ENCODE measurements around the gene FAM184A. TPM values are rescaled to one million over a fixed set of nuclear protein-coding genes. Genes with fewer than 3 reads are reported as not detected.

The FAM184A gene
- total and polyA plus RNA-seq, 10 of the 15 experiments (the other 5 are each of a cell fraction or from before 2014, with no cell fraction given), result 0.15 to 0.23 TPM; not detected in 8

DNA sequence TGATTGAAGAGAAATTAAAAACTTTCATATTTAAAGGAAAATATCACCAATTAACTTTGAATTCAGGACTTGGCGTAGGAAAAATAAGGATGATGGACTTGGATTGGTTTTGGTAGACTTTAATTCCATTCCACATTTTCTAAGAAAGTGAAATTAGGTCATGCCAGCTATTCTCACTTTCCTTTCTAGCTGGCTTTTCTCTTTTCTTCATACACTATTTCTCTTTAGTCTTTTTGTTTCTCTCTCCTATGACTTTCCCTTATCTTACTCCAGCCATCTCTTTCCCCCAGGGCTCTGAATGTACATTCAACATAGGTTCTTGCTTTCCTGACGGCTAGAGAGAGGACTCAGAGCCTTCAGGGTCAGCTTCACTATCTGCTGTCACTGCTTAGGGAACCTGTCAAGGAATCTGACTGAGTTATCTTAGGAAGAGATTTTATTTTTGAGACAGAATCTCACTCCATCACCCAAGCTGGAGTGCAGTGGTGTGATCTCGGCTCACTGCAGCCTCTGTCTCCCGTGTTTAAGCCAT is 82.1 kb downstream of the FAM184A start (continued):
- TF ChIP-seq, protein P1, sequence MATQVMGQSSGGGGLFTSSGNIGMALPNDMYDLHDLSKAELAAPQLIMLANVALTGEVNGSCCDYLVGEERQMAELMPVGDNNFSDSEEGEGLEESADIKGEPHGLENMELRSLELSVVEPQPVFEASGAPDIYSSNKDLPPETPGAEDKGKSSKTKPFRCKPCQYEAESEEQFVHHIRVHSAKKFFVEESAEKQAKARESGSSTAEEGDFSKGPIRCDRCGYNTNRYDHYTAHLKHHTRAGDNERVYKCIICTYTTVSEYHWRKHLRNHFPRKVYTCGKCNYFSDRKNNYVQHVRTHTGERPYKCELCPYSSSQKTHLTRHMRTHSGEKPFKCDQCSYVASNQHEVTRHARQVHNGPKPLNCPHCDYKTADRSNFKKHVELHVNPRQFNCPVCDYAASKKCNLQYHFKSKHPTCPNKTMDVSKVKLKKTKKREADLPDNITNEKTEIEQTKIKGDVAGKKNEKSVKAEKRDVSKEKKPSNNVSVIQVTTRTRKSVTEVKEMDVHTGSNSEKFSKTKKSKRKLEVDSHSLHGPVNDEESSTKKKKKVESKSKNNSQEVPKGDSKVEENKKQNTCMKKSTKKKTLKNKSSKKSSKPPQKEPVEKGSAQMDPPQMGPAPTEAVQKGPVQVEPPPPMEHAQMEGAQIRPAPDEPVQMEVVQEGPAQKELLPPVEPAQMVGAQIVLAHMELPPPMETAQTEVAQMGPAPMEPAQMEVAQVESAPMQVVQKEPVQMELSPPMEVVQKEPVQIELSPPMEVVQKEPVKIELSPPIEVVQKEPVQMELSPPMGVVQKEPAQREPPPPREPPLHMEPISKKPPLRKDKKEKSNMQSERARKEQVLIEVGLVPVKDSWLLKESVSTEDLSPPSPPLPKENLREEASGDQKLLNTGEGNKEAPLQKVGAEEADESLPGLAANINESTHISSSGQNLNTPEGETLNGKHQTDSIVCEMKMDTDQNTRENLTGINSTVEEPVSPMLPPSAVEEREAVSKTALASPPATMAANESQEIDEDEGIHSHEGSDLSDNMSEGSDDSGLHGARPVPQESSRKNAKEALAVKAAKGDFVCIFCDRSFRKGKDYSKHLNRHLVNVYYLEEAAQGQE (IDR thresholded peaks at IDR 0.05; ENCODE audit: low read depth, low read length), result no peak
- TF ChIP-seq TARDBP (IDR thresholded peaks at IDR 0.05; ENCODE audit: borderline replicate concordance), result no peak

DNA sequence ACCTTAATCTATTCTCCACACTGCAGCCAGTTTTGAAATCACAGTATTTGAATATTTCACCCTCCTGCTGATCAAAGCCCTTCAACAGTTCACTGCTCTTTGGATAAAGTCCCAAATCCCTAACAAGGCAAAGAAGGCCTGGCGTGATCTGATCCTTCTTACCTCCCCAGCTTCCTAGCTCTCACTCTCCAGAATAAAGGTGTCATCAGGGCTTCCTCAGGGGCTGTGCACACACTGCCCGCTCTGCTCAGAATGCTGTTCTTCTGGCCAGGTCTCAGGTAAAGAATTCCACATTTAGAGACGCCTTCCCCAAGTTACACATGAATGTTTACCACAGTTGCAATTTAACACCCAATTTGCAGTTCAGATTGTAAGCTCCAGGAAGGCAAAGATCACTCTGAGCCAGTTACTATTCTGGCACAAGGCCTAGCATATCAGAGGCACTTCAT is 84.6 kb downstream of the FAM184A start:
- in situ Hi-C loops (cut with MboI) (no loop called here), intact Hi-C loops (cut with micrococcal nuclease; ENCODE audit: unreplicated experiment) (no loop called here)
- no peaks in the 10 kb centered on the region for H3K36me3 ChIP-seq (ENCODE audit: control insufficient read depth in 2 of 2, insufficient read depth in 2 of 2, low read length in 1 of 2)
- TF ChIP-seq NFYA (IDR thresholded peaks at IDR 0.05; ENCODE audit: borderline replicate concordance, low read depth, low read length), result no peak
- no peak for TF ChIP-seq ASH2L (IDR thresholded peaks at IDR 0.05; ENCODE audit: borderline replicate concordance, low read depth)
- TF ChIP-seq, protein P2, sequence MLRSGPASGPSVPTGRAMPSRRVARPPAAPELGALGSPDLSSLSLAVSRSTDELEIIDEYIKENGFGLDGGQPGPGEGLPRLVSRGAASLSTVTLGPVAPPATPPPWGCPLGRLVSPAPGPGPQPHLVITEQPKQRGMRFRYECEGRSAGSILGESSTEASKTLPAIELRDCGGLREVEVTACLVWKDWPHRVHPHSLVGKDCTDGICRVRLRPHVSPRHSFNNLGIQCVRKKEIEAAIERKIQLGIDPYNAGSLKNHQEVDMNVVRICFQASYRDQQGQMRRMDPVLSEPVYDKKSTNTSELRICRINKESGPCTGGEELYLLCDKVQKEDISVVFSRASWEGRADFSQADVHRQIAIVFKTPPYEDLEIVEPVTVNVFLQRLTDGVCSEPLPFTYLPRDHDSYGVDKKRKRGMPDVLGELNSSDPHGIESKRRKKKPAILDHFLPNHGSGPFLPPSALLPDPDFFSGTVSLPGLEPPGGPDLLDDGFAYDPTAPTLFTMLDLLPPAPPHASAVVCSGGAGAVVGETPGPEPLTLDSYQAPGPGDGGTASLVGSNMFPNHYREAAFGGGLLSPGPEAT (IDR thresholded peaks at IDR 0.05; ENCODE audit: low read depth), result no peak
- no peak for TF ChIP-seq KDM1A (IDR thresholded peaks at IDR 0.05; ENCODE audit: borderline replicate concordance)
- TF ChIP-seq RAD21 (IDR thresholded peaks at IDR 0.05; ENCODE audit: insufficient read depth, low read depth, low read length), result no peak
- TF ChIP-seq NFXL1 (IDR thresholded peaks at IDR 0.05; ENCODE audit: borderline replicate concordance), result no peak
- TF ChIP-seq, protein P3, sequence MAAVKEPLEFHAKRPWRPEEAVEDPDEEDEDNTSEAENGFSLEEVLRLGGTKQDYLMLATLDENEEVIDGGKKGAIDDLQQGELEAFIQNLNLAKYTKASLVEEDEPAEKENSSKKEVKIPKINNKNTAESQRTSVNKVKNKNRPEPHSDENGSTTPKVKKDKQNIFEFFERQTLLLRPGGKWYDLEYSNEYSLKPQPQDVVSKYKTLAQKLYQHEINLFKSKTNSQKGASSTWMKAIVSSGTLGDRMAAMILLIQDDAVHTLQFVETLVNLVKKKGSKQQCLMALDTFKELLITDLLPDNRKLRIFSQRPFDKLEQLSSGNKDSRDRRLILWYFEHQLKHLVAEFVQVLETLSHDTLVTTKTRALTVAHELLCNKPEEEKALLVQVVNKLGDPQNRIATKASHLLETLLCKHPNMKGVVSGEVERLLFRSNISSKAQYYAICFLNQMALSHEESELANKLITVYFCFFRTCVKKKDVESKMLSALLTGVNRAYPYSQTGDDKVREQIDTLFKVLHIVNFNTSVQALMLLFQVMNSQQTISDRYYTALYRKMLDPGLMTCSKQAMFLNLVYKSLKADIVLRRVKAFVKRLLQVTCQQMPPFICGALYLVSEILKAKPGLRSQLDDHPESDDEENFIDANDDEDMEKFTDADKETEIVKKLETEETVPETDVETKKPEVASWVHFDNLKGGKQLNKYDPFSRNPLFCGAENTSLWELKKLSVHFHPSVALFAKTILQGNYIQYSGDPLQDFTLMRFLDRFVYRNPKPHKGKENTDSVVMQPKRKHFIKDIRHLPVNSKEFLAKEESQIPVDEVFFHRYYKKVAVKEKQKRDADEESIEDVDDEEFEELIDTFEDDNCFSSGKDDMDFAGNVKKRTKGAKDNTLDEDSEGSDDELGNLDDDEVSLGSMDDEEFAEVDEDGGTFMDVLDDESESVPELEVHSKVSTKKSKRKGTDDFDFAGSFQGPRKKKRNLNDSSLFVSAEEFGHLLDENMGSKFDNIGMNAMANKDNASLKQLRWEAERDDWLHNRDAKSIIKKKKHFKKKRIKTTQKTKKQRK (IDR thresholded peaks at IDR 0.05; ENCODE audit: low read depth, low read length), result no peak
- no peak for TF ChIP-seq RUNX3 (IDR thresholded peaks at IDR 0.05; ENCODE audit: low read length)
- no peak for TF ChIP-seq LARP7 (IDR thresholded peaks at IDR 0.05)
- TF ChIP-seq KLF5 (IDR thresholded peaks at IDR 0.05; ENCODE audit: partially characterized antibody), result no peak
- TF ChIP-seq FOXK2 (IDR thresholded peaks at IDR 0.05), result no peak
- ATAC-seq (no peak), FAIRE-seq (no peak), DNase-seq (ENCODE audit: low read depth, low spot score) (no peak)
- CTCF ChIA-PET, result no interaction called here
- no peaks in the 10 kb centered on the region for H4K20me1 ChIP-seq (ENCODE audit: control insufficient read depth, insufficient read depth)
- H3K9ac ChIP-seq (ENCODE audit: control insufficient read depth, insufficient read depth, low read length), result no peak overlapping the region
- no peaks in the 10 kb centered on the region for H3K79me2 ChIP-seq (ENCODE audit: control insufficient read depth, insufficient read depth, low read length)
- POLR2A ChIA-PET, result no interaction called here
- no peak overlapping the region for H3K27ac ChIP-seq (ENCODE audit: control insufficient read depth, insufficient read depth)
- WGBS (ENCODE audit: insufficient coverage, insufficient replicate concordance, low lambda C conversion rate, missing lambda C conversion rate), result 42% methylated on average over 3 of the region's 3 CpGs
- no TSS peak for BruUV-seq (replicated peaks)
- H3K4me3 ChIP-seq, result no peak overlapping the region
- no peak overlapping the region for H2AFZ ChIP-seq (ENCODE audit: control insufficient read depth, low read depth, low read length)
- no peak overlapping the region for H3K4me2 ChIP-seq (ENCODE audit: control insufficient read depth, insufficient read depth)
- SMC1A ChIA-PET (ENCODE audit: uncharacterized antibody, unreplicated experiment), result no interaction called here
- no peaks in the 10 kb centered on the region for H3K9me3 ChIP-seq (replicated peaks; ENCODE audit: control insufficient read depth, insufficient read depth, low read length)
- no peaks in the 10 kb centered on the region for H3K4me1 ChIP-seq (ENCODE audit: control insufficient read depth, insufficient read depth, low read length)
- RAD21 ChIA-PET (ENCODE audit: unreplicated experiment), result no interaction called here
- no peaks in the 10 kb centered on the region; a peak in 1 of 4 replicates for H3K27me3 ChIP-seq (replicated peaks in 1 of 2; ENCODE audit: control insufficient read depth in 2 of 2, insufficient read depth in 2 of 2, low read length in 1 of 2)

Data from GM12878 (cell line).